ENCODE measurements around the gene SRRM3. TPM values are rescaled to one million over a fixed set of nuclear protein-coding genes. Genes with fewer than 3 reads are reported as not detected.
"Not testable (repeated sequence)": the region's sequence is repeated elsewhere in the genome, so short reads cannot be mapped to it uniquely, and the experiment has no call there.

The SRRM3 gene
- total RNA-seq, 4 donors from 2014 or later = 8.0 to 22.4 (median 10.8) TPM

DNA sequence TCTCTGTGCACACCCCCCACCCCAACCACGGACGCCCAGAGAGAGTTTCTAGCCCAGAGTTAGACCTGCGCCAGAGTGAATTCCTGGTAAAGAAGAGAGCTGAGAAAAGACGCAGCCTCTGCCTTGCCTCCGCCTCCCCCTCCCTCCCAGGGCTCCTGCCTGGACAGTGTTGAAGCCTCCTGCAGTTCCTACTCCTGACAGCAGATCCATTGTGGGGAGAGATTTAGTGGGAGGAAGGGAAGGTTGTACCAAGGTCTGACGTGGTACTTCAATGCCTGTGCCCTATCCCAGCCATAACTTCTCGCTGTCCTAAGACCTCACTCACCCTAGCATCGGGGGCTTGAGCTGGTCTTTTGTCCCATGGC is 952 bp downstream of the SRRM3 start:
- Histone ChIP-seq H3K4me1 (peaks cover 0 to 10% (median 3%) of the 10 kb centered on the region in 3 donors), H3K27me3 (peaks cover 0 to 68% (median 0%) of the 10 kb centered on the region in 4 donors), H3K27ac (no peak overlapping the region), H3K4me3 (no peak overlapping the region), H3K9me3 (no peaks in the 10 kb centered on the region), H3K36me3 (no peaks in the 10 kb centered on the region)
- 38 to 39% methylated on average over 4 to 8 of the region's 8 CpGs for WGBS, 2 donors
- intact Hi-C loops (cut with DNase I) = no loop called here
- TF ChIP-seq, protein P1, sequence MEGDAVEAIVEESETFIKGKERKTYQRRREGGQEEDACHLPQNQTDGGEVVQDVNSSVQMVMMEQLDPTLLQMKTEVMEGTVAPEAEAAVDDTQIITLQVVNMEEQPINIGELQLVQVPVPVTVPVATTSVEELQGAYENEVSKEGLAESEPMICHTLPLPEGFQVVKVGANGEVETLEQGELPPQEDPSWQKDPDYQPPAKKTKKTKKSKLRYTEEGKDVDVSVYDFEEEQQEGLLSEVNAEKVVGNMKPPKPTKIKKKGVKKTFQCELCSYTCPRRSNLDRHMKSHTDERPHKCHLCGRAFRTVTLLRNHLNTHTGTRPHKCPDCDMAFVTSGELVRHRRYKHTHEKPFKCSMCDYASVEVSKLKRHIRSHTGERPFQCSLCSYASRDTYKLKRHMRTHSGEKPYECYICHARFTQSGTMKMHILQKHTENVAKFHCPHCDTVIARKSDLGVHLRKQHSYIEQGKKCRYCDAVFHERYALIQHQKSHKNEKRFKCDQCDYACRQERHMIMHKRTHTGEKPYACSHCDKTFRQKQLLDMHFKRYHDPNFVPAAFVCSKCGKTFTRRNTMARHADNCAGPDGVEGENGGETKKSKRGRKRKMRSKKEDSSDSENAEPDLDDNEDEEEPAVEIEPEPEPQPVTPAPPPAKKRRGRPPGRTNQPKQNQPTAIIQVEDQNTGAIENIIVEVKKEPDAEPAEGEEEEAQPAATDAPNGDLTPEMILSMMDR (IDR thresholded peaks at IDR 0.05) = no peak
- no peak for TF ChIP-seq POLR2A (IDR thresholded peaks at IDR 0.05)
- no peak for DNase-seq

DNA sequence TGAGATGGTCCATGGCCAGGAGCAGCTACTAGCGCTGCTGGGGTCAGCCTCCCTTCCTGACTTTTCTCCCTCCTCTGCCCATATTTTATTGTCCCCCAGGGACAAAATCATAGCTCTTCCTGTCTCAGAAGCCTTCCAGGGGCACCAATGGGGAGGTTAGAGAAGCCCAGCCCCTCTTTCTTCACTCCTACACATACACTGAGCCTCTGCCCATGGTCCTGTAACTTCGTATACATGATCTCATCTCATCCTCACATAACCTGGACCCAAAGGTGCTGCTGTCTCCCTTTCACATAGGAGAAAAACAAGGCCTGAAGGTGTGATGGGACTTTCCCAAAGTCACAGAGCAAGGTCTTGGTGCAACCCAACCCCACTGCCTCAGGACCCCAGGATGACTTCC is 2.5 kb downstream of the SRRM3 start:
- no peak for DNase-seq
- no peak overlapping the region for H3K27ac ChIP-seq
- WGBS, 2 donors = 54 to 62% methylated on average over 2 of the region's 2 CpGs
- peaks cover 0 to 10% (median 3%) of the 10 kb centered on the region in 3 donors for H3K4me1 ChIP-seq
- peaks cover 0 to 69% (median 0%) of the 10 kb centered on the region in 4 donors for H3K27me3 ChIP-seq
- no peaks in the 10 kb centered on the region for H3K36me3 ChIP-seq
- H3K4me3 ChIP-seq = no peak overlapping the region
- TF ChIP-seq, protein P1 (IDR thresholded peaks at IDR 0.05) = no peak
- TF ChIP-seq POLR2A (IDR thresholded peaks at IDR 0.05) = no peak
- H3K9me3 ChIP-seq = no peaks in the 10 kb centered on the region
- intact Hi-C loops (cut with DNase I) = no loop called here

DNA sequence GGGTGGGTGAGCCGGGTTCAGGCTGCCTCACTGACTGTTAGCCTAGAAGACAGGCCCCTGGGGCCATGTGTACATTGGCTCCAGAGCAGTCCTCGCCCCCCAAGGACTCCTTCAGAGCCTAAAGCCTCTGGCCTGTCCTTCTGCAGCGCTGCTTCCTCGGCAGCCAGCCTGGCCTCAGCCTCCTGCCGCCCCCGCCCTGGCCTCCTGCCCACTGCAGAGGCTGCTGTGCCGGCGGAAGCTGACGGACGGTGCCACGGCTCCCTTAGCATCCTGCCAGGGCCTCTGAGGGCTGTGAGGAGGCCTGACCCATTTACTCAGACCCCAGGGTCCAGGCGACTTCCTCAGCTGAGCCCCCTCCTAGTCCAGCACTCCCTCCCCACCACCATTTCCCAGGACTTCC is 4.9 kb downstream of the SRRM3 start:
- no peak for DNase-seq
- H3K27me3 ChIP-seq = peaks cover 0 to 56% (median 0%) of the 10 kb centered on the region in 4 donors
- no peaks in the 10 kb centered on the region for H3K9me3 ChIP-seq
- no peak overlapping the region for H3K4me3 ChIP-seq
- no peak for TF ChIP-seq POLR2A (IDR thresholded peaks at IDR 0.05)
- TF ChIP-seq, protein P1 (IDR thresholded peaks at IDR 0.05) = no peak
- H3K36me3 ChIP-seq = no peaks in the 10 kb centered on the region
- H3K27ac ChIP-seq = no peak overlapping the region
- 33% methylated on average over 2 of the region's 12 CpGs; no CpG with 5 or more reads in 1 of the 2 donors for WGBS, 2 donors
- intact Hi-C loops (cut with DNase I) = no loop called here
- peaks cover 0 to 6% (median 3%) of the 10 kb centered on the region in 3 donors for H3K4me1 ChIP-seq

- Histone ChIP-seq H3K9me3 (no peaks in the 10 kb centered on the region), H3K36me3 (no peaks in the 10 kb centered on the region), H3K27me3 (peaks cover 0 to 49% (median 0%) of the 10 kb centered on the region in 4 donors), H3K4me3 (no peak overlapping the region), H3K4me1 (no peaks in the 10 kb centered on the region), H3K27ac (no peak overlapping the region)
- intact Hi-C loops (cut with DNase I) = no loop called here
- TF ChIP-seq POLR2A (IDR thresholded peaks at IDR 0.05) = no peak
- TF ChIP-seq, protein P1 (IDR thresholded peaks at IDR 0.05) = no peak
- 40 to 55% methylated on average over 1 of the region's 1 CpG for WGBS, 2 donors
- no peak for DNase-seq
Measured at GRCh38 chr7:76209310-76209709, 7.6 kb downstream of the SRRM3 start.

- intact Hi-C loops (cut with DNase I) = no loop called here
- H3K4me3 ChIP-seq = no peak overlapping the region
- TF ChIP-seq, protein P1 (IDR thresholded peaks at IDR 0.05) = no peak
- no peak for TF ChIP-seq POLR2A (IDR thresholded peaks at IDR 0.05)
- H3K9me3 ChIP-seq = no peaks in the 10 kb centered on the region
- WGBS, 2 donors = 60 to 69% methylated on average over 10 to 11 of the region's 11 CpGs
- no peaks in the 10 kb centered on the region for H3K36me3 ChIP-seq
- H3K27me3 ChIP-seq = peaks cover 0 to 46% (median 0%) of the 10 kb centered on the region in 4 donors
- DNase-seq = no peak
- no peak overlapping the region for H3K27ac ChIP-seq
- no peaks in the 10 kb centered on the region for H3K4me1 ChIP-seq
Measured at GRCh38 chr7:76211216-76211615, 9.5 kb downstream of the SRRM3 start.

GRCh38 chr7:76215349-76215748 is 13.7 kb downstream of the SRRM3 start:
- H3K36me3 ChIP-seq; H3K4me3 ChIP-seq; H3K4me1 ChIP-seq; H3K27ac ChIP-seq; DNase-seq; intact Hi-C loops (cut with DNase I); H3K9me3 ChIP-seq: not testable (repeated sequence)
- peaks cover 0 to 63% (median 0%) of the 10 kb centered on the region in 4 donors for H3K27me3 ChIP-seq
- 75 to 78% methylated on average over 4 of the region's 4 CpGs for WGBS, 2 donors

All from esophagus squamous epithelium (tissue), 5 donors.